SK-N-SH treated with all-trans-retinoic acid at 6 μM for 48 hours (cell line): ENCODE measurements around the gene GIPC2.

Source experiments
- ATAC-seq: fragments of 200-7000 bp; cut with Tn5 transposase; 3 replicates; pipeline ENCODE4 v1.9.1; 2020; ENCODE audit warnings: mild to moderate bottlenecking, moderate library complexity
- ARNTL ChIP-seq: fragments of 450-650 bp; formaldehyde crosslinking; IDR thresholded peaks from 2 replicates; pipeline ENCODE4 v1.5.0; 2020; ENCODE audit warnings: low read depth, mild to moderate bottlenecking, moderate library complexity, borderline replicate concordance
- BACH2 ChIP-seq: fragments of 250-450 bp; sonication (Bioruptor Pico); IDR thresholded peaks from 2 replicates; pipeline ENCODE4 v1.9.0; 2021; ENCODE audit warnings: mild to moderate bottlenecking, borderline replicate concordance
- CREB5 ChIP-seq: fragments of 250-450 bp; sonication (Bioruptor Pico); IDR thresholded peaks from 2 replicates; pipeline ENCODE4 v1.5.1; 2020; ENCODE audit warnings: low read depth, mild to moderate bottlenecking, moderate library complexity
- CSDC2 ChIP-seq: fragments of 250-450 bp; sonication (Bioruptor Pico); IDR thresholded peaks from 2 replicates; pipeline ENCODE4 v1.5.0; 2020; ENCODE audit warnings: mild to moderate bottlenecking, moderate library complexity
- CSRNP3 ChIP-seq: fragments of 250-450 bp; sonication (Bioruptor Pico); IDR thresholded peaks from 2 replicates; pipeline ENCODE4 v1.5.1; 2021; ENCODE audit warnings: mild to moderate bottlenecking, moderate library complexity
- ESRRG ChIP-seq: fragments of 250-450 bp; sonication (Bioruptor Pico); IDR thresholded peaks from 2 replicates; pipeline ENCODE4 v1.6.1; 2021; ENCODE audit warnings: mild to moderate bottlenecking
- GLIS3 ChIP-seq: fragments of 250-450 bp; sonication (Bioruptor Pico); IDR thresholded peaks from 2 replicates; pipeline ENCODE4 v1.5.0; 2020; ENCODE audit warnings: mild to moderate bottlenecking, moderate library complexity
- ISL1 ChIP-seq: fragments of 250-450 bp; sonication (Bioruptor Pico); IDR thresholded peaks from 2 replicates; pipeline ENCODE4 v2.1.2; 2022; ENCODE audit warnings: mild to moderate bottlenecking, moderate library complexity
- OSR1 ChIP-seq: fragments of 250-450 bp; sonication (Bioruptor Pico); IDR thresholded peaks from 2 replicates; pipeline ENCODE4 v1.8.0; 2022; ENCODE audit warnings: moderate library complexity, mild to moderate bottlenecking, inconsistent platforms
- PATZ1 ChIP-seq: fragments of 250-450 bp; sonication (Bioruptor Pico); IDR thresholded peaks from 2 replicates; pipeline ENCODE4 v1.8.0; 2020; ENCODE audit warnings: mild to moderate bottlenecking, moderate library complexity, borderline replicate concordance
- POU6F1 ChIP-seq: fragments of 250-450 bp; sonication (Bioruptor Pico); IDR thresholded peaks from 2 replicates; pipeline ENCODE4 v1.8.0; 2021; ENCODE audit warnings: low read depth, mild to moderate bottlenecking, moderate library complexity, borderline replicate concordance
- PPARA ChIP-seq: fragments of 250-450 bp; sonication (Bioruptor Pico); IDR thresholded peaks from 2 replicates; pipeline ENCODE4 v1.5.0; 2020; ENCODE audit warnings: mild to moderate bottlenecking, borderline replicate concordance
- RARB ChIP-seq: fragments of 250-450 bp; sonication (Bioruptor Pico); IDR thresholded peaks from 2 replicates; pipeline ENCODE4 v1.8.0; 2021; ENCODE audit warnings: mild to moderate bottlenecking, moderate library complexity
- SNAI2 ChIP-seq: fragments of 250-450 bp; sonication (Bioruptor Pico); IDR thresholded peaks from 2 replicates; pipeline ENCODE4 v1.5.0; 2020; ENCODE audit warnings: mild to moderate bottlenecking, moderate library complexity
- TCF4 ChIP-seq: fragments of 250-450 bp; sonication (Bioruptor Pico); IDR thresholded peaks from 2 replicates; pipeline ENCODE4 v1.8.0; 2021; ENCODE audit warnings: mild to moderate bottlenecking, moderate library complexity, borderline replicate concordance
- TOX ChIP-seq: fragments of 250-450 bp; sonication (Bioruptor Pico); IDR thresholded peaks from 2 replicates; pipeline ENCODE4 v1.8.0; 2021; ENCODE audit warnings: mild to moderate bottlenecking, moderate library complexity, borderline replicate concordance
- TSHZ2 ChIP-seq: fragments of 250-450 bp; sonication (Bioruptor Pico); IDR thresholded peaks from 2 replicates; pipeline ENCODE4 v1.5.0; 2020; ENCODE audit warnings: mild to moderate bottlenecking, moderate library complexity
- ZC3H10 ChIP-seq: fragments of 250-450 bp; sonication (Bioruptor Pico); IDR thresholded peaks from 2 replicates; pipeline ENCODE4 v1.5.1; 2021; ENCODE audit warnings: mild to moderate bottlenecking, moderate library complexity
- ZFP3 ChIP-seq: fragments of 250-450 bp; sonication (Bioruptor Pico); IDR thresholded peaks from 2 replicates; pipeline ENCODE4 v1.5.0; 2020; ENCODE audit warnings: mild to moderate bottlenecking, moderate library complexity
- ZFP30 ChIP-seq: fragments of 450-650 bp; formaldehyde crosslinking; IDR thresholded peaks from 2 replicates; pipeline ENCODE4 v1.5.0; 2022; ENCODE audit warnings: mild to moderate bottlenecking, moderate library complexity
- ZNF70 ChIP-seq: fragments of 450-650 bp; formaldehyde crosslinking; IDR thresholded peaks from 2 replicates; pipeline ENCODE4 v1.5.0; 2020; ENCODE audit warnings: mild to moderate bottlenecking, moderate library complexity
- ZNF8 ChIP-seq: fragments of 450-650 bp; formaldehyde crosslinking; IDR thresholded peaks from 2 replicates; pipeline ENCODE4 v1.5.0; 2020; ENCODE audit warnings: mild to moderate bottlenecking, moderate library complexity

Gene GIPC2

GRCh38 chr1:78177708-78178270, 132.0 kb downstream of the GIPC2 start:
- TF ChIP-seq ARNTL (CRISPR knock-in tag) (no peak), ZFP30 (CRISPR knock-in tag) (no peak), GLIS3 (CRISPR knock-in tag) (no peak), CSDC2 (CRISPR knock-in tag) (no peak), TSHZ2 (no peak), ZNF70 (CRISPR knock-in tag) (no peak), RARB (CRISPR knock-in tag) (no peak), ESRRG (CRISPR knock-in tag) (no peak), ZC3H10 (CRISPR knock-in tag) (no peak), ZFP3 (CRISPR knock-in tag) (no peak), TOX (CRISPR knock-in tag) (no peak), BACH2 (CRISPR knock-in tag) (no peak), PATZ1 (CRISPR knock-in tag) (no peak), TCF4 (CRISPR knock-in tag) (no peak), CSRNP3 (CRISPR knock-in tag) (no peak), PPARA (CRISPR knock-in tag) (no peak), CREB5 (no peak), ISL1 (CRISPR knock-in tag) (no peak), OSR1 (CRISPR knock-in tag) (no peak), SNAI2 (CRISPR knock-in tag) (no peak)
- ATAC-seq, result no peak

- no peak for ATAC-seq
- TF ChIP-seq ZNF8 (CRISPR knock-in tag) (no peak), CSRNP3 (CRISPR knock-in tag) (no peak), TOX (CRISPR knock-in tag) (no peak), ZFP3 (CRISPR knock-in tag) (no peak), PATZ1 (CRISPR knock-in tag) (no peak), POU6F1 (CRISPR knock-in tag) (no peak), ZNF70 (CRISPR knock-in tag) (no peak), ZFP30 (CRISPR knock-in tag) (no peak), CSDC2 (CRISPR knock-in tag) (no peak)
- TF ChIP-seq, all 23 proteins: peak for 0
These were observed 133.1 kb downstream of the GIPC2 start for GRCh38 chr1:78178816-78179215.
